Effector memory CD8-positive, alpha-beta T cell (primary cell): Measurements from ENCODE around the gene KIFC3.
A peak's percentile ranks its signal among the peaks of the same experiment; 100 is the strongest.

ENCODE experiments used
- ATAC-seq: fragments of 150-1000 bp; cut with Tn5 transposase; replicated peaks from 2 replicates; pipeline ENCODE4 v1.10.0; 2021; ENCODE audit warnings: mild to moderate bottlenecking, moderate library complexity
- DNase-seq, 3 experiments: peaks; one replicate each; pipeline ENCODE4 v3.0.0; 2021
- H3K27ac Mint-ChIP-seq, 2 donors: one replicate each; pipeline ENCODE4 v1.8.0; 2022; ENCODE audit warnings: mild to moderate bottlenecking in 2 of 2, mixed read lengths in 2 of 2, moderate library complexity in 2 of 2
- H3K27me3 Mint-ChIP-seq, 2 donors: one replicate each; pipeline ENCODE4 v1.8.0; 2022; ENCODE audit warnings: mixed read lengths in 2 of 2
- H3K36me3 Mint-ChIP-seq: one replicate; pipeline ENCODE4 v1.8.0; 2022; ENCODE audit warnings: mild to moderate bottlenecking, moderate library complexity, mixed read lengths; ENCODE audit not compliant: insufficient read depth
- H3K4me1 Mint-ChIP-seq, 2 donors: one replicate each; pipeline ENCODE4 v1.8.0; 2022; ENCODE audit warnings: low read depth in 2 of 2, mixed read lengths in 2 of 2
- H3K4me3 Mint-ChIP-seq, 2 donors: one replicate each; pipeline ENCODE4 v1.8.0; 2022; ENCODE audit warnings: mild to moderate bottlenecking in 2 of 2, mixed read lengths in 2 of 2, moderate library complexity in 2 of 2
- H3K9me3 Mint-ChIP-seq, 2 donors: one replicate each; pipeline ENCODE4 v1.8.0; 2022; ENCODE audit warnings: mixed read lengths in 2 of 2

Gene KIFC3

GRCh38 chr16:57769541-57770145 lies 32.6 kb downstream of the KIFC3 start:
- DNase-seq (no peak), ATAC-seq (no peak)
- Mint-ChIP-seq H3K9me3 (no peaks in the 10 kb centered on the region), H3K27ac (no peak overlapping the region), H3K27me3 (no peaks in the 10 kb centered on the region), H3K4me1 (peaks cover 0 to 1% of the 10 kb centered on the region in 2 donors), H3K4me3 (no peak overlapping the region), H3K36me3 (no peaks in the 10 kb centered on the region)

GRCh38 chr16:57766714-57767348 lies 35.5 kb downstream of the KIFC3 start:
- ATAC-seq (no peak), DNase-seq (no peak)
- no peak overlapping the region for H3K27ac Mint-ChIP-seq
- H3K4me1 Mint-ChIP-seq = peaks cover 1 to 7% of the 10 kb centered on the region in 2 donors
- no peaks in the 10 kb centered on the region for H3K27me3 Mint-ChIP-seq
- H3K4me3 Mint-ChIP-seq = no peak overlapping the region
- no peaks in the 10 kb centered on the region for H3K9me3 Mint-ChIP-seq
- no peaks in the 10 kb centered on the region for H3K36me3 Mint-ChIP-seq

GRCh38 chr16:57765160-57765728 lies 37.0 kb downstream of the KIFC3 start:
- H3K36me3 Mint-ChIP-seq = no peaks in the 10 kb centered on the region
- H3K4me1 Mint-ChIP-seq = peaks cover 1 to 10% of the 10 kb centered on the region in 2 donors
- ATAC-seq (no peak), DNase-seq (no peak)
- H3K9me3 Mint-ChIP-seq = no peaks in the 10 kb centered on the region
- no peak overlapping the region for H3K4me3 Mint-ChIP-seq
- H3K27me3 Mint-ChIP-seq = no peaks in the 10 kb centered on the region
- peak overlapping the region in 1 of 2 donors; percentile 59 for H3K27ac Mint-ChIP-seq

GRCh38 chr16:57764341-57765159 lies 37.7 kb downstream of the KIFC3 start:
- Mint-ChIP-seq H3K9me3 (no peaks in the 10 kb centered on the region), H3K27ac (peak overlapping the region in 1 of 2 donors; percentile 59), H3K4me3 (no peak overlapping the region), H3K4me1 (peaks cover 1 to 10% of the 10 kb centered on the region in 2 donors), H3K36me3 (no peaks in the 10 kb centered on the region), H3K27me3 (no peaks in the 10 kb centered on the region)
- peak; percentile 63 for ATAC-seq
- DNase-seq = no peak

- Mint-ChIP-seq H3K4me3 (no peak overlapping the region), H3K27me3 (no peaks in the 10 kb centered on the region), H3K9me3 (no peaks in the 10 kb centered on the region), H3K27ac (no peak overlapping the region), H3K36me3 (no peaks in the 10 kb centered on the region), H3K4me1 (peaks cover 1 to 10% of the 10 kb centered on the region in 2 donors)
- no peak for DNase-seq
- ATAC-seq = no peak
These were observed 38.3 kb downstream of the KIFC3 start for GRCh38 chr16:57764006-57764340.

GRCh38 chr16:57763285-57764005 lies 38.8 kb downstream of the KIFC3 start:
- Mint-ChIP-seq H3K9me3 (no peaks in the 10 kb centered on the region), H3K27me3 (no peaks in the 10 kb centered on the region), H3K4me1 (peaks cover 1 to 10% of the 10 kb centered on the region in 2 donors), H3K36me3 (no peaks in the 10 kb centered on the region), H3K4me3 (no peak overlapping the region), H3K27ac (no peak overlapping the region)
- no peak for DNase-seq
- no peak for ATAC-seq

- H3K36me3 Mint-ChIP-seq = no peaks in the 10 kb centered on the region
- H3K9me3 Mint-ChIP-seq = no peaks in the 10 kb centered on the region
- H3K4me1 Mint-ChIP-seq = peaks cover 1 to 10% of the 10 kb centered on the region in 2 donors
- H3K4me3 Mint-ChIP-seq = no peak overlapping the region
- H3K27me3 Mint-ChIP-seq = no peaks in the 10 kb centered on the region
- peak overlapping the region in 1 of 2 donors; percentile 24 for H3K27ac Mint-ChIP-seq
- no peak for DNase-seq
- ATAC-seq = no peak
These were observed 39.8 kb downstream of the KIFC3 start for GRCh38 chr16:57762365-57763040.

GRCh38 chr16:57761957-57762356 lies 40.3 kb downstream of the KIFC3 start:
- Mint-ChIP-seq H3K27ac (peak overlapping the region in 1 of 2 donors; percentile 24), H3K4me1 (peaks cover 1 to 10% of the 10 kb centered on the region in 2 donors), H3K9me3 (no peaks in the 10 kb centered on the region), H3K27me3 (no peaks in the 10 kb centered on the region), H3K4me3 (no peak overlapping the region), H3K36me3 (no peaks in the 10 kb centered on the region)
- no peak for ATAC-seq
- DNase-seq = no peak

GRCh38 chr16:57761301-57761700 lies 41.0 kb downstream of the KIFC3 start:
- Mint-ChIP-seq H3K36me3 (peaks cover under 1% of the 10 kb centered on the region), H3K27me3 (no peaks in the 10 kb centered on the region), H3K27ac (no peak overlapping the region), H3K4me3 (no peak overlapping the region), H3K4me1 (peaks cover 1 to 10% of the 10 kb centered on the region in 2 donors), H3K9me3 (no peaks in the 10 kb centered on the region)
- DNase-seq = no peak
- no peak for ATAC-seq

GRCh38 chr16:57760357-57761160 lies 41.7 kb downstream of the KIFC3 start:
- peak overlapping the region; percentile 18 to 45 for H3K27ac Mint-ChIP-seq

GRCh38 chr16:57759541-57760356 lies 42.5 kb downstream of the KIFC3 start:
- H3K9me3 Mint-ChIP-seq = no peaks in the 10 kb centered on the region

More at GRCh38 chr16:57760357-57761160, 41.7 kb downstream of the KIFC3 start:
- no peaks in the 10 kb centered on the region for H3K27me3 Mint-ChIP-seq
- peaks cover 7% of the 10 kb centered on the region for H3K36me3 Mint-ChIP-seq
- no peak overlapping the region for H3K4me3 Mint-ChIP-seq
- DNase-seq = no peak
- H3K9me3 Mint-ChIP-seq = no peaks in the 10 kb centered on the region
- peaks cover 1 to 10% of the 10 kb centered on the region in 2 donors for H3K4me1 Mint-ChIP-seq
- ATAC-seq = no peak

More at GRCh38 chr16:57759541-57760356, 42.5 kb downstream of the KIFC3 start:
- DNase-seq (no peak), ATAC-seq (no peak)
- H3K36me3 Mint-ChIP-seq = peaks cover 7% of the 10 kb centered on the region
- peak overlapping the region in 1 of 2 donors; percentile 31 for H3K4me3 Mint-ChIP-seq
- peaks cover 0 to 10% of the 10 kb centered on the region in 2 donors for H3K4me1 Mint-ChIP-seq
- H3K27me3 Mint-ChIP-seq = no peaks in the 10 kb centered on the region
- peak overlapping the region; percentile 18 to 45 for H3K27ac Mint-ChIP-seq
